ENCODE measurements around the gene GTF3C5.

GTF3C5 gene

DNA sequence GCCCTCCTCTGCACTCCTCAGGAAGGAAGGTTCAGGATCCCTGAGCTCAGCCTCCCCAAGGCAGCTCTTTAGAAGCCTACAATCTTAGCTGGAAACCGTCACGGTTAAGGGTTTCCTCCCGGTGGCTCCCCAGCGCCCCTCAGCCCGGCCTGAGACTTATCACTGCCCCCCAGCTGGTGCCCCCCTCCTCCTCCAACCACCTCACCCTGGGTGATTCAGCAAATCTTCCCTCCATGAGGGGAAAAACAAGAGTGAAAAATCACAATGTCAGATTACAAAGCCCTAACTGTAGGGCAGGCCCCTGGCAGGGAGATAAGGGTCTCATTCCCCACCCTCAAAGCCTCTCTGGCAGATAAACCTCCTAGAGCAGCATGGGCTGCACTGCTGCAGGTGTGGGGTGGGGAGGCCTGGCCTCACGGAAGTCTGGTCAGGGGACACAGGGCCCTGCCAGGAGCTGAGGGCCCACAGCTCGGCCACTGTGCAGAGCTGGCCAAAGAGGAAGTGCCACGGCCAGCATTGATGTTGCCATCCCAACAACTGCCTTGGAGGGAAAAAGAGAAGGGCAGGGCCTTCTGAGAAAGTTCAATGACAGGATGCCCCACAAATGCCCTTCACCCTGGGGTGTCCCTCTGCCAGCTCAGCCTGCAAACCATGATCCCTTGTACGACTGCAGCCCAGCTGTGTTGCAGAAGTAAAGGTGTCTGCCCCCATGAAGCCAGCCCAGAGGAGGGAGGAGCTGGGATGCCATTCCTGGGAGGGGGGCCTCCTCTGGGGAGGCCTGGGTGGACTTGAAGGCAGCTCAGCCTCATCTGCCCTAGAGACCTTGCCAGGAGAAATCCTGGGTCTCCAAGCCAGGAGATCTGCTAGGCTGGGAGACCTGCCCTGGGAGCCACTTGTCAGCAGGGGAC is 26.5 kb upstream of the GTF3C5 start:
- no peak for TF ChIP-seq ZNF274 (IDR thresholded peaks at IDR 0.05; ENCODE audit: low read depth, low read length)
- no peak overlapping the region for H3K4me3 ChIP-seq (ENCODE audit: low read length)

DNA sequence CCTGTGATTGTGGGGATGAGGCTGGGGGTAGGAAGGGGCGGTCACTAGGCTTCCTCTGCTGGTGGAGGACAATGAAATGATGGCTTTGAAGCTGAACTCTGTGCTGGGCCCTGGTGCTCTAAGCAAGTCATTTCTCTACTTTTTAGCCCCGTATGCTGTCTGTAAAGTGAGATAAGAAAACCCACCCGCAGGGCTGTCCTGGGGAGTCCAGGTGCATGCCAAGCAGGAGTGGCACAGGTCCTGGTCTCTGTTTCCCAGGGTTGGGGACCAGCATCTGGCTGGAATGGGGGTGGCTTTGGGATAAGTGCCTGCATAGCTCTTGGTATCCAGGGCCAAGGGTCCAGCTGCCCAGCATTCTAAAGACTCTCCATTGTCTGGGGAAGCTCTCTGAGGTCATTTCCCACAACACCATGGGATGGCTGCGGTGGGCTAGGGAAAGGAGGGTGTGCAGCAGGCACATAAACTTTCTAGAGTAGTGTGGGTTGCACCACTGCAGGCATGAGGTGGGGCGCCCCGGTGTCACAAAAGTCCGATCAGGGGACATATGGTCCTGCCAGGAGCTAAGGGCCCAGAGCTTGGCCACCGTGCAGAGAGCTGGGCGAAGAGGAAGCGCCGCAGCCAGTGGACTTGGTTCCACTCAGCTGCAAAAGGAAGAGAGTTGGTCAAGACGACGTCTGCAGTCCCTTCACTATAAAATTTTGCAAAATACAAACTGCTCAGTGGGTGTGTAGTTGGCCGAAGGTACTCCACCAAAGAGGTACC is 25.6 kb upstream of the GTF3C5 start:
- H3K4me3 ChIP-seq (ENCODE audit: low read length), result no peak overlapping the region
- no peak for TF ChIP-seq ZNF274 (IDR thresholded peaks at IDR 0.05; ENCODE audit: low read depth, low read length)

DNA sequence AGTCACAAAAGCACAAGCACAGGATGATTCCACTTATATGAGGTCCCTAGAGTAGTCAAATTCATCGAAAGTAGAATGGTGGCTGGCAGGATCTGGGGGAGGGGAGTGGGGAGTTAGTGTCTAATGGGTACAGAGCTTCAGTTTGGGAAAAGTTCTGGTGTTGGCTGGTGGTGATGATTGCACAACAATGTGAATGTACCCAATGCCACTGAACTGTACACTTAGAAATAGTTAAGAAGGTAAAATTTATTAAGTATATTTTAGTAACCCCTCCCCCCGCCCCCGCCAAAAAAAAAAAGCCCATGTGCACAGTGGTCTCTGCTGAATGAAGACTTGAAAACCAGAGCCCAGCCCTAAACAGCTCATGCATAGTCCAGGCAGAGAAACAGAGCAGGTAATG is 24.8 kb upstream of the GTF3C5 start:
- no peak overlapping the region for H3K4me3 ChIP-seq (ENCODE audit: low read length)
- no peak for TF ChIP-seq ZNF274 (IDR thresholded peaks at IDR 0.05; ENCODE audit: low read depth, low read length)

DNA sequence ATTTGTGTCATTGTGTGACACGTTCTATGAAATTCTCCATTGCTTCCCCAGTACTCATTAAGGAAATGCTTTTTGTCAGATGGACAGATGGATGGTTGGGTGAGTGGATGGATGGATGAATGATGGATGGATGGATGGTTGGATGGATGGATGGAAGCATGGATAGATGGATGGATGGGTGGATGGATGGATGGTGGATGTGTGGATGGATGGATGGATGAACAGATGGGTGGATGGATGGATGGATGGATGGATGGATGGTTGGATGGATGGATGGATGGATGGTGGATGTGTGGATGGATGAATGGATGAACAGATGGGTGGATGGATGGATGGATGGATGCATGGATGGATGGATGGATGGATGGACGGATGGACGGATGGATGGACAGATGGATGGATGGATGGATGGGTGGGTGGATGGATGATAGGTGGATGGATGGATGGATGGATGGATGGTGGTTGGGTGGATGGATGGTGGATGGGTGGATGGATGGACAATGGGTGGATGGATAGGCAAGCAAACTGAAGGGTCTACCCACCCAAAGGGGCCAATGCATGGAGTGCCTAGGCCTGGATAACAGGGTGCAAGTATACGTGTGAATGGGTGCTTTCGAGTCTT is 24.0 kb upstream of the GTF3C5 start:
- no peak for TF ChIP-seq ZNF274 (IDR thresholded peaks at IDR 0.05; ENCODE audit: low read depth, low read length)

DNA sequence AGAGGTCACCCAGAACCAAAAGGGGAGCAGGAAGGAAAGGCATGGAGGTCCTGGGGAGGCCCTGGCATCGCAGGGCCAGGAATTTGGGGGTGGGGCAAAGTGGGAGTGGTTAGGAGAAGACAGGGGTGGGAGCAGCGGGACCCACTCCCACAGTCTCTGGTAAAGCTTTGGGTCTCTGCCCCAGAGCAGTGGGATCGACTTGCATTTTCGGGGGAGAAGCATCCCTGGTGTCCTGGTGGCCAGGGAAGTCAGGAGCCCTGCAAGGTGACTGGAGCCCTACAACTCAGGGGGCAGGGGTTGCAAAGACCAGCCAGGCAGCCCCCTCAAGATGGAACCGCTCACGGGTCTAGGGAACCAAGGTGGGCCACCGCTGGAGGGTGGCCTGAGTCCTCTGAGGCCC is 22.4 kb upstream of the GTF3C5 start:
- H3K4me3 ChIP-seq (ENCODE audit: low read length), result no peak overlapping the region
- TF ChIP-seq ZNF274 (IDR thresholded peaks at IDR 0.05; ENCODE audit: low read depth, low read length), result no peak

More for the DNA sequence above, 24.0 kb upstream of the GTF3C5 start:
- H3K4me3 ChIP-seq (ENCODE audit: low read length), result no peak overlapping the region

DNA sequence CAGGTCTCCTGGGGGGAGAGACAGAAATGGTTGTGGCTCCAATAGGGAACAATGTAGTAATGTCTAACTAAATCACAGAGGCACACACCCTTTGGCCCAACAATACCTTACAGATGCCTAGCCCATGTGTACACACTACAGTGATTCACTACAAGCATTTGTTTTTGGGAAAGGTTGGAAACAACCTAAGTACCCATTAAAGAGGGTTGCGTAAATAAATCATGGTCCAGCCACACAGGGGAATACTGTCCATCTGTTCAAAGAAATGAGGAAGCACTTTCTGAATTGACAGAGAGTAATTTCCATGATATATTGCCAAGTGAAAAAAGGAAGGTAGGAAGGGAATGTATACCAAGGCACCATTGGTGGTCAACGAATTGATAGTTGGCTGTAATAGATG is 22.0 kb upstream of the GTF3C5 start:
- H3K4me3 ChIP-seq (ENCODE audit: low read length), result no peak overlapping the region
- no peak for TF ChIP-seq ZNF274 (IDR thresholded peaks at IDR 0.05; ENCODE audit: low read depth, low read length)

DNA sequence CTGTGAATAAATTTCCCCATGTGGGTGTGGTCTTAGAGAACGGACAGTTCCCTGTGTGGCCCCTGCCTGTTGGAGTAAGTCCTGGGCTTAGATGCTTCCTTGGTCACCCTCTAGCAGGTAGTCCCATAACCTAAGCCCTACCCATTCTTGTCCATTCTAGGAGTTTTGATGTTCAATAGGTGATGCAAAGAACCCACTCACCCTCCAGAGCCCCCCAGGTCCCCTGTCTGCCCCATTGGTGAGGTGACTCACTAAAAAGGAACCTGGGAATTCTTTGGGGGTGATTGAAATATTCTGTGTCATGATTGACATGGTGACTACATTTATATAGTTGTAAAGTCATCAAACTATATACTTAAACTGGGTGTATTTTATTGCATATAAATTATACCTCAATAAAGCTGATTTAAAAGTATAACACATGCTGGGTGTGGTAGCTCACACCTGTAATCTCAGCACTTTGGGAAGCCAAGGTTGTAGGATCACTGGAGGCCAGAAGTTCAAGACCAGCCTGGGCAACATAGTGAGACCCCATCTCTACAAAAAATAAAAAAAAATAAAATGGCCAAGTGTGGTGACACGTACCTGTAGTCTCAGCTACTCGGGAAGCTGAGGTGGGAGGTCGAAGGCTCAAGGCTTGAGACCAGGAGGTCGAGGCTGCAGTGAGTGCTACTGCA is 20.8 kb upstream of the GTF3C5 start:
- no peak overlapping the region for H3K4me3 ChIP-seq (ENCODE audit: low read length)
- no peak for TF ChIP-seq ZNF274 (IDR thresholded peaks at IDR 0.05; ENCODE audit: low read depth, low read length)

DNA sequence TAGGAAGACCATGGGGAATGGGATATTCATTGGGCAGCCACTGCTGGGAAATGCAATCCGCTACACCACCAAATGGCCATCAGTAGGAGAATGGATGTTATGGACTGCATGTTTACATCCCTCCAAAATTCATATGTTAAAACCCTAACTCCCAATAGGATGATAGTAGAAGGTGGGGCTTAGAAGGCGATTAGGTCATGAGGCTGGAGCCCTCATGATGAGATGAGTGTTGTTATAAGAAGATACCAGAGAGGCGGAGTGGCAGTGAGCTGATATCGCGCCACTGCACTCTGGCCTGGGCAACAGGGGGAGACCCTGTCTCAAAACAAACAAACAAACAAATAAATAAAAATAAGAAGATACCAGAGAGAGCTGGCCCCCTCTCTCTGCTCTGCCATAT is 16.1 kb upstream of the GTF3C5 start:
- no peak overlapping the region for H3K4me3 ChIP-seq (ENCODE audit: low read length)
- no peak for TF ChIP-seq ZNF274 (IDR thresholded peaks at IDR 0.05; ENCODE audit: low read depth, low read length)

DNA sequence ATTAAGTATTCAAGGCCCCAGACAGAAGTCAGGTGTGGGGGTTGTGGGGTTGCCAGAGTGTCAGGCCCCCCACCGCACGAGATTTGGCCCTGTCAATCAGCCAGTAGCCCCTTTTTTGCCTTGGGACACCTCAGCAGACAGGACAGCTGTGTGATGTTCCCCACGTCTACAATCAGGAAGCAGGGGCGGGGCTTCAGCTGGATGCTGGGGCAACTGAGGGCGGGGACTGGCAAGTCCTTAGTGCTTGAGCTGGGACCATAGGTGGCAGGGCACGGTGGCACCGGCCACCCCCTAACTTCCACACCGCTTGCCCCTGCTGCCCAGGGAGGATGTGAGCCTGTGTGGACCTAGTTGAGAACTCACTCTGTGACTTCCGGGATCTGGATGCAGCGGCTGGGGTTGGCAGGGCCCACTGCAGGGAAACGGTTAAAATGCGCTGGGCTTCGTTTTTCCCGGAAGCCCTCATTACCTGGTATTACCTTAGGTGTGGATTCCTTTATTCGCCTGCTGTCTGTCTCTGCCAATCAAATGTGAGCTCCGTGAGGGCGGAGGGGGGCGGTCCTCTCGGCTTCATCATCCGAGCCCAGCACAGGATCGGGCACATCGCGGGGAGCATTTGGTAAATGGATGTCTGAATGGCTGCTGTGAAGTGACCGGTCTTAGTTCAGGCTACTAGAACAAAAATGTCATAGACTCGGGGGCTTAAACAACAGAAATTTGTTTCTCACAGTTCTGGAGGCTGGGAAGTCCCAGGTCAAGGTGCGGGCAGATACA is 7.5 kb upstream of the GTF3C5 start:
- no peak for TF ChIP-seq ZNF274 (IDR thresholded peaks at IDR 0.05; ENCODE audit: low read depth, low read length)
- no peak overlapping the region for H3K4me3 ChIP-seq (ENCODE audit: low read length)

DNA sequence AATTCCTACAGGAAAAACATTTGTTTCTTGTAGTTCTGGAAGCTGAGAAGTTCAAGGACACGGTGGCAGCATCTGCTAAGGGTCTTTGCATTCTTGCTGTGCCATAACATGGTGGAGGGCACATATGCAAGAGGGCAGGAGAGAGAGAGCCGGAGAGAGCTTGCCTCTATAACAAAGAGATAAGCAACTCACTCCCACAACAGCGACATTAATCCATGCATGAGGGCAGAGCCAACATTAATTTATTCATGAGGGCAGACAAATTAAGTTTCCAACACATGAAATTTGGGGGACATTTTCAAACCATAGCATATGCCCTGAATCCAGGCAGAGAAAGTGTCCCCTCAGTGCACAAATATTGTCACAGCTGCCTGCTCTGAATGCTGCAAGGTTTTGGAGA is 4.4 kb upstream of the GTF3C5 start:
- H3K4me3 ChIP-seq (ENCODE audit: low read length), result no peak overlapping the region
- TF ChIP-seq ZNF274 (IDR thresholded peaks at IDR 0.05; ENCODE audit: low read depth, low read length), result no peak

DNA sequence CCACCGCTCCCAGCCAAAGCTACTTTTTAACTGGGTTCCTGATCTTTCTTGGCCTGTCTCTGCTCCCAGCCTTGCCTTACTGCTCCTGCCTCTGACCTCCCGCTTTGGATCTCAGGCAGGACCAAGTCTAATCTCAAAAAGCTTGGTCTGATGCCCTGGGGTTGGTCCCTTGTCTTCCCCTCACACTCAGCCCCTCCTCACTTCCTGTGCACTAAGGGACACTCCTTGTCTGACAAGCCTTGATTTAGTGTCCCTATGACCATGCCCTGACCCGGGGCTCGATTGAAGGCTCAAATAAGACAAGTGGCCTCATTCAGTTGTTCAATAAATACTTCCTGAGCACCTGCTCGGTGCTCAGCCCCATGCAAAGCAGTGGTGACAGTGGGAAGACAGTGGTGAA is 3.7 kb upstream of the GTF3C5 start:
- no peak overlapping the region for H3K4me3 ChIP-seq (ENCODE audit: low read length)
- no peak for TF ChIP-seq ZNF274 (IDR thresholded peaks at IDR 0.05; ENCODE audit: low read depth, low read length)

DNA sequence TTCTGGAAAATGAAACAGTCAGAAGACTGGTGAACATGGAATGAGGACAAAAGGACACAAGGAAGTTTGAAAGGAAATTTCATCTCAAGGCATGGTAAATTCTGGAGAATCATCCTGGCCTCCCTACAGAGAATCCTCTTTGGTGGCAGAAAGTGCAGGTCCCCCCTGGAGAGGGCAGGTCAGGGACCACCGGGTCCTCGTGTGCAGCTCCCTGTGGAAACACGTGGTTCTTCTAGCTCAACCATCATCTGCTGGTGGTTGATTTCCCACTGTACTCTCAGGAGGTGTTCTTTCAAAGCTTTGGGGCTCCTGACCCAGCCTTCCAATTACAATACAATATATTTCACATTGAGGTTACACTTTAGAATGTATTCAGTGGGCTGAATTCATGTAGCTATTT is 2.6 kb upstream of the GTF3C5 start:
- TF ChIP-seq ZNF274 (IDR thresholded peaks at IDR 0.05; ENCODE audit: low read depth, low read length), result no peak

DNA sequence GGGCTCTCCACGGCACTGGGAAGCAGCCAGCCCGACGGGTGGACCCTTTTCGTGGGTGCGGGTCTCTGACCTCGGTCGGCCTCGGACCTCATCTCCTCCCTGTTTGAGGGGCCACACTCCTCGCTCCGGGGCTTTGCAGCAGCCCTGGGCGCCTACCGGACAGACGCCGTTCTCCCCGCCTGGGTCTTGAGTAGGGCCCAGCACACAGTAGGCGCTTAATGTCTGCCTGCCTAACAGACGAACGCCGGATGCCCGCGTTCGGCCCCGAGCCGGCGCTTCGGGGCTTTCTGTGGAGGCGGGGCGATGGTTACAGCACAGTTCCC is 842 bp upstream of the GTF3C5 start:
- peak overlapping the region; percentile 72 for H3K4me3 ChIP-seq (ENCODE audit: low read length)
- TF ChIP-seq ZNF274 (IDR thresholded peaks at IDR 0.05; ENCODE audit: low read depth, low read length), result no peak

More for the DNA sequence above, 2.6 kb upstream of the GTF3C5 start:
- no peak overlapping the region for H3K4me3 ChIP-seq (ENCODE audit: low read length)

DNA sequence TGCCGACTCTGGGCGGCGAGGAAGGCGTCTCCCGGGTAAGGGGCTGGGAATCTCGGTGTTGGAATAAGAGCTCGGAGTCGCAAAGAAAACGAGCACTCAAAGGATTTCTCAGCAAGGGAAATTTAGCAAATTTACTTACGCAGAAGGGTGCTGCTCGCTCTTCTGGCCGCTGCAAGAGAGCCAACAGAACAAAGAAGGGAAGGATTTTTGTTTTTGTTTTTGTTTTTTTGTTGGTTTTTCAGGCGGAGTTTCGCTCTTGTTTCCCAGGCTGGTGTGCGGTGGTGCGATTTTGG is 279 bp downstream of the GTF3C5 start:
- peak overlapping the region; percentile 89 for H3K4me3 ChIP-seq (ENCODE audit: low read length)
- no peak for TF ChIP-seq ZNF274 (IDR thresholded peaks at IDR 0.05; ENCODE audit: low read depth, low read length)
